Stromal cell of bone marrow (primary cell): ENCODE data around the gene PLPPR5.
"Not testable (repeated sequence)": the region's sequence is repeated elsewhere in the genome, so short reads cannot be mapped to it uniquely, and the experiment has no call there.

ENCODE experiments used
- DNase-seq: peaks from one replicate; pipeline ENCODE4 v3.0.0-alpha.2; 2012; ENCODE audit warnings: low read depth

Gene PLPPR5

GRCh38 chr1:99004861-99005442 lies at the start of gene PLPPR5:
TSS of gene PLPPR5 (minus strand) at chr1:99004861. CDS start at chr1:99004671, 190 bp downstream.
- no peak for DNase-seq

DNA sequence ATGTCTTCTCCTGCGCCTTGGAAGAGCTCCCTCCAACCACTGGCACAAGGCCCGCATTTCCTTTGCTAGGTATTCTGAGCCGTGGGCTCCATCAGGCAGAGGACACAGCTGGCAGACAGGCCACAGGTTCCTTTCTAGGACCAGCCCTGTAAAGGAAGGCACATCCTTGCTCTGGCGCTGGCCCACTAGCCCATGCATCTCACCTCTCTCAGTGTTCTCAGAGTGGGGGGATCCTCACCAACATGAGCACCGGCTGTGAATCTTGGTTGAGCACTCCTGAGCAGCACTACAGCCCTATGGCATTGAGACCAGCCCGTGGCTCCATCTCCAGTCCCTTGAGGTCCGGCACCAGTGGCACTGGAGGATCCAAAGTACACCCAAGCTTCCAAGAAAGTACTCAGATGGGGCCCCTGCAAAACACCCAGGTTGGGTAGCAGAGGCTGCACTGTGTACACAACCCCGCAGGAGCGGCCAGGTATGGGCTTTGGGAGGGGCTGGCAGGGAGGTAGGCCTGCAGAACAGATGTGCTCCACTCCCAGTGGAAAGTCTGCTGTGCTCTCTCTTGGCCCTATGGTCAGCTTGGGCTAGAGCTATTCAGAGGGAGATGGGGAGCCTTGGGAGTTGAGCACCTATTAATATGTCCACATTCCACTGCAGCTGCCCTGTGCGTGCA lies 47.1 kb upstream of the PLPPR5 start:
- no peak for DNase-seq

GRCh38 chr1:99049745-99050144 lies 45.1 kb upstream of the PLPPR5 start:
- no peak for DNase-seq

DNA sequence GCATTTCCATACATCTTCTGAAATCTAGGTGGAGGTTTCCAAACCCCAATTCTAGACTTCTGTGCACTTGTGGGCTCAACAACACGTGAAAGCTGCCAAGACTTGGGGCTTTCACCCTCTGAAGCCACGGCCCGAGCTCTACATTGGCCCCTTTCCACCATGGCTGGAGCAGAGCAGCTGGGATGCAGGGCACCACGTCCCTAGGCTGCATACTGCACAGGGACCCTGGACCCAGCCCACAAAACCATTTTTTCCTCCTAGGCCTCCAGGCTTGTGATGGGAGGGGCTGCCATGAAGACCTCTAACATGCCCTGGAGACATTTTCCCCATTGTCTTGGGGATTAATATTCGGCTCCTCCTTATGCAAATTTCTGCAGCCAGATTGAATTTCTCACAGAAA lies 32.1 kb upstream of the PLPPR5 start:
- DNase-seq, result not testable (repeated sequence)

DNA sequence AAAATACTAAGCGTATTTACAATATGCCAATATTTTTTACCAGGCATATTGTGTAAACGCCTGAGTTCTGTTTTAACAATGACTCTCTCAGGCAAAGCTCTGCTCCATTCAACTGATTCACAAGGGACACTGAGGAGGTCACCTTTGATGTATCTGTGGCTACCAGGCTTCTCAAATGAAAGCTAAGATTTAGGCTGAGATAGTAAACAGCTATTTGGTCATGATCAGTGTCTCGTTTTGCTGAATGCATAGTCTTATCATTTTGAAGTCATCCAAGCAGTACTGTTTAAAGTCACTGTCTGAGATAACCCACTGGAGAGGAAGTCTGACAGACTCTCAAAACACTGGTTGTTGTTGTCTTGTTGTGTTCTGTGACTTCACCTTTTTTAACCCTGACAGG lies 13.7 kb upstream of the PLPPR5 start:
- no peak for DNase-seq

GRCh38 chr1:99017655-99018054 lies 13.0 kb upstream of the PLPPR5 start:
- DNase-seq, result no peak

DNA sequence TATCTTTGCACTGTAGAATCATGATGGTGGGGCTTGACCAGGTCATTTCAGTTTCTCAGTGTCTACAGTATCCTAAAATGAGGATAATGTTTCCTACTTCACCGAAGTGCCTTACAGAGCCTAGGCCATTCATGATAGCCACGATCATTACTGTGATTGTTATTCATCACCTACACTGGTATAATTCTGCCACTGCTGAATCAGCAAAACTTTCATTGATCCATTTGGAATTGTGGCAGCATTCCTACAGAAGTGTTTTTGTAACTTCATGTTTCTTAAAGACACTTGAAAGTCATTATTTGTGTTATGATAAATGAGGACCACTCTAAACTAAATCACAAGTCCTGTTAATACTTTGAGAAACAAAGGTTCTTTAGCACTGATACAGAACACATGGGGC lies 6.0 kb upstream of the PLPPR5 start:
- no peak for DNase-seq

- no peak for DNase-seq
Measured at GRCh38 chr1:99007366-99007765, 2.7 kb upstream of the PLPPR5 start.

- DNase-seq, result no peak
Measured at GRCh38 chr1:99005537-99005942, 879 bp upstream of the PLPPR5 start.

- DNase-seq, result no peak
Measured at GRCh38 chr1:99004254-99004860, 304 bp downstream of the PLPPR5 start.

- no peak for DNase-seq
Measured at GRCh38 chr1:99003581-99004253, 944 bp downstream of the PLPPR5 start.

DNA sequence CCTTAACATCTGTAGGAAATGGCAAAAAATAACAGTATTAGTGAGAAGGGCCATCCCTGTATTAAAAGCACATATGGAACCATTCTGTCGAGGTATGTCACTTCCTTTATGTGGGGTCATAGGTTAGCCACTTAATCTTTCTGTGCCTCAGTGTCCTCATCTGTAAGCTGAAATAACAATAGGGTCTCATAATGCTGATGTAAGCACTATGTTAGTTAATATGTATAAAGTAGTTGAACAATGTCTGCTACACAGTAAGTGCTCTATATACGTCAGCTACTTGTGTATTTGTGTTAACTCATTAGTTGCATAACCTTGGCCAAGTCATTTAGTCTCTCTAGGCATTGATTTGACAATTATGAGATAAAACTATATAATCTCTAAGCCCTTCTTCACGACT lies 11.8 kb downstream of the PLPPR5 start:
- no peak for DNase-seq

DNA sequence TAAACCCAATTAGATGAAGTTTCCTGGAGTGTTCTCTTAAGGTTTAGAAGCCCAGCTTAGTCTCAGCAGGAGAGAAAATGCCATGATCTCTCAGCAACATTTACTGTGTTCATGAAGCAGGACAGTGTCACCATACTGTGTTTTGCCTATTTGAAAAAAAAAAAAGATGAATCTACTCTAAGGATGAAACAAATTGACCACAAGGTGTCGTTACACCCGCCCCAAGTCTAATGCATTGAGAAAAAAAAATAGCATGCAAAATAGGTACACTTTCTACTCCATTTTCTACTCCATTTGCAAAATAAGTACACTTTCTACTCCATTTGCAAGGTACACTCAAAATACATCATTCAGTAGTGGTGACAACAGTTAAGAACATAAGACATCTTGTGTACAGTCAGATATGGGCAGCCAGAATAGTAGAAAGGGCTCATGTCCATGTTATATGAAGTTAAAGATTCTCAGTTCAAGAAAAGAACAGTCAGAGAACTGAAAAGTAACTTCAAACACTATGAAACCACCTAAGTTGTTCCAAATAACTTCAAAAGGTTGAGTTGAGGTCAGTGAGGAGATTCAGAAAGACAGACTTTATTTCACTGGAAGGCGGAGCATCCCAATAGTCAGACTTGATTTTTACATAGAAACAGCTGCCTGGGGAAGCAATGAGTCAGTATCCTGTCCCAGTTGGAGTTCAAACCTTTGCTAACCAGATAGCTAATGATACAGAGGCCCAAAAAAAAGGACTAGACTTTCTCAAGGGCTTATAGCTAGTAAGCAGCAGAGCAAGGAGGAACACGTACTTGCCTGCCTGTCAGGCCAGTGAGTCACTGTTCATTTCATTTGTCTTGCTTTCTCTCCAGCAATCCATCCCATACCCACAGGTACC lies 13.3 kb downstream of the PLPPR5 start:
- peak; percentile 77 for DNase-seq

GRCh38 chr1:98989556-98989907 lies 15.1 kb downstream of the PLPPR5 start:
- no peak for DNase-seq

DNA sequence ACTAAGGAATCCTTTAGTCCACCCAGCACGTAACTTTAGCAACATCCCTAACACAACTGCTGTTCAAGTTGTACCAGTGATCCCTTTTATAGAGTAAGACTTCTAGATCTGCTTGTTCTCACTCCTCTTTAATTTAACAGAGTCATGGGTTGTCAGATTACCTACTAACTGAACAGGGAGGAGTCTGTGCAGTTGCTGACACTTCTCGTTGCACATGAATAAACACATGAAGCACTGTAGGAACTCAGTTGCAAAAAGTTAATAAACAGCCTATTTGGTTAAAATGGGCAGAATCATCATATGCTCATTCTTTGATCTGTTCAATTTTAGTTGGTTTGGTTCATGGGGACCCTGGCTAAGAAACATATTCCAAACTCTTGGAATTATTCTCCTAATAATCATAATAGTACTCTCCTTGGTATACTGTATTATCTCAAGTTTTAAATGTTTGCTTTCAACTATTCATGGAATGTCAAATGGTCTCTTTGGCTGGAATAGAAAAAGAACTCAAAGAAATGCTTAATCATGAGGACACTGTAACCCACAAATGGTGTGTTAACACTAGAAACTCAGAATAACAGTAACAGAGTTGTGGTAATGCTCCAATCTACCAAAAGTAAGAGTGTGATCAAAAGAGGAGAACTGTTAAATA lies 15.6 kb downstream of the PLPPR5 start:
- DNase-seq, result no peak

DNA sequence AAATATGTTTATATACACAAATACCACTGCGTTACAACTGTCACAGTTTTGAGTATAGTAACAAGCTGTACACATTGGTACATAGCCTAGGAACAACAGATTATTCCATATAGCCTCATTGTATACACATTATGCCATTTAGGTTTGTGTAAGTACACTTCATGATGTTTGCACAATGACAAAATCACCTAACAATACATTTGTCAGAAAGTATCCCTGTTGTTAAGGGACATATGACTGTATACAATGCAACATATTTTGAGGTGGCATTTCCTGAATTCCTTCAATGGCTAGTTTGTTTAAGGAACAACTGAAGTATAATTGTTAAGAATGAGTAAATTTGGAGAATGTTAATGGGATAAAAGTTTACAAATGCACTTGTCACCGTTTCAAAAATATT lies 19.0 kb downstream of the PLPPR5 start:
- no peak for DNase-seq

GRCh38 chr1:98981917-98982513 lies 22.6 kb downstream of the PLPPR5 start:
- peak; percentile 35 for DNase-seq

- no peak for DNase-seq
Measured at GRCh38 chr1:98979463-98979862, 25.2 kb downstream of the PLPPR5 start.

DNA sequence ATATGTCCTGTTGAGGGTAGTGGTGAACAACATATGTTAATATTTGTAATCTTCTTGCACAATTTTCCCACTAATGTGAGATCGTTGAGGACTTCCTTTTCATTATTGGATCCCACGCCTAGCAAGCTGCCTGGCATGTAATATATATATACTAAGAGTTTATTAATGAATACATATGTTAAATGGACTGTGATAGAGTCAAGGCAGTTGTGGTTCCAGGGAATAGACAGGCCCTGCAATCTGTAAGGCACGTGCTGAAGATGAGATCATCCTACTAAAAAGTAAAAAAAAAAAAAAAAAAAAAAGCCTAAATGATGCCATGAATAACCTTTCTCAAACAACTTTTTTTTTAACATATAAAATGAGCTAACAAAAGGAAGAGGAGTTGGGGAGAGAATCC lies 28.9 kb downstream of the PLPPR5 start:
- DNase-seq, result no peak

DNA sequence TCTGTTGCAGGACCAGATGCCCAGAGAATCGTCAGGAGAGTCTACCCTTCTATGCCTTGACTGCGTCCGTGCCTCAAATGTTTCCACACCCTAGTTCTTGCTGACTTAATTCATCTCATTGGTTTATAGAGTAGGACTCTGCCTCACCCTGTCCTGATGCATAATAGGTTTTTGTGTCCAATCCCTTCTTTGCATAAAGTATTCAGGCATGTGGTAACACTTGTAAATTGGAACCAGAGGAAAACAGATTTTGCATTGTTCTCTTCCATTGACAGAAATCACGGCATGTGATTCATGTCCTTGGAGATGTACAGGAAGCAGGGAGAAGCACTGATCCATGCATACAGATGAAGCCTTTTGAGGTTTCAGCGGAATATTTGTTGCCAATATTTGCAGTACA lies 29.5 kb downstream of the PLPPR5 start:
- DNase-seq, result no peak

- no peak for DNase-seq
Measured at GRCh38 chr1:98969798-98970490, 34.7 kb downstream of the PLPPR5 start.
